ENCODE results near the gene DCLRE1B. TPM values are rescaled to one million over a fixed set of nuclear protein-coding genes. Genes with fewer than 3 reads are reported as not detected.
"Not testable (repeated sequence)": the region's sequence is repeated elsewhere in the genome, so short reads cannot be mapped to it uniquely, and the experiment has no call there.

The DCLRE1B gene
- total RNA-seq, 3 donors from 2014 or later = 4.2 to 6.0 (median 5.2) TPM

DNA sequence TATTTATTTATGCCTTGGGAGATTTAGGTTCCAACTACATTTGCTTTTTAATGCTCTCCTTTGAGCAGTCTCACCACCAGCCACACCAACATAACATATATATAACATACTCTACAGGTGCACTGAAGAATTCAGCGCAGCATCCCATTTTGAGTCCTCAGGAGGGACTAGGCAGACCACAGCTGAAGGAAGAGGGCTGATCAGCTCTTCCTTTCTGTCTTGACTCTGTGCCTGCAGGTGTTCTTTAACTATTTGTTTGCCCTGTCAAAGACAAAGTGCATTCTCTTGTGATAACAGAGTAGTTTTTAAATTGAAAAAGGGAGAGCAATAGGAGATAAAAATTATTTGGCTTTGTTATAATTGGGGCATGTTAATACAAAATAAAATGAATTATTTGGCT, 41.0 kb downstream of the DCLRE1B start:
- H3K36me3 ChIP-seq (ENCODE audit: low read depth) = no peaks in the 10 kb centered on the region
- H3K4me1 ChIP-seq (ENCODE audit: low read depth) = peaks cover 29% of the 10 kb centered on the region

DNA sequence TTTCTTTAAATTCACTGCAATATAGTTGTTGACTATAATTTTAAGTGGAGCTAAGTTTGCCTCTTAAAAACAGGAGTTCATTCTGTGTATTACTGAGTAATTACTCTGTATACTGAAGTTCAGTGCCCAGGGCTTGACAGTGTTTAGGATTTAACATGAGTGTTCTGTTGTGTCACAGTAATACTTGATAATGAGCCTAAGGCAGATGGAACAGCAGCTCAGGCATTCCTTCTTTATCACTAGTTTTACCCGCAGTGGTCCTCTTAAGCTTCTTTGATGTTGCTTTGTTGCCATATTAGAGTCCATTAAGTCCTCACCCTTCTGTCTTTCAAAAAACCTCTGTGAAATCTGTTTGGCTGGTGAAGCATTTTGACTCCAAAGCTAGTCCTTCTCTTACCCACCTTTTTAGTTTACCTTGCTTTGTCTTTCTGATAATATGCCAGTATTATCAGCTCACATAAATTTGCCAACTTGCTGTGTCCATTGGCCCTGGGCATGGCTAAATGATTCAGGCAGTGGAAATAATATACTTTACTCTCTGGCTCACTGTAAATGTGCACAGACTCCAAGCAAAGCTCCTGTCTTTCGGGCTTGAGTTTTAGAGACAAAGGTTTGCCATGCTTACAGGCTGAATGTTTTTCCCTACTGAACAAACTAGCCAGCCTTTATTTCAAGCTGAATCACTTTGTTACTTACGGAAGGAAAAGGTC, 41.7 kb downstream of the DCLRE1B start:
- no peak for TF ChIP-seq CTCF (IDR thresholded peaks at IDR 0.05)
- no peaks in the 10 kb centered on the region for H3K36me3 ChIP-seq (ENCODE audit: low read depth)
- peak; percentile 46 for ATAC-seq
- no peak for DNase-seq
- H3K4me3 ChIP-seq = no peak overlapping the region
- intact Hi-C loops (cut with DNase I, micrococcal nuclease) = no loop called here
- peaks cover 29% of the 10 kb centered on the region for H3K4me1 ChIP-seq (ENCODE audit: low read depth)
- H3K9me3 ChIP-seq = no peaks in the 10 kb centered on the region

More for the DNA sequence above, 41.0 kb downstream of the DCLRE1B start:
- H3K9me3 ChIP-seq = no peaks in the 10 kb centered on the region
- no peak overlapping the region for H3K4me3 ChIP-seq
- DNase-seq (no peak), ATAC-seq (peak; percentile 14)
- intact Hi-C loops (cut with DNase I, micrococcal nuclease) = no loop called here
- TF ChIP-seq CTCF (IDR thresholded peaks at IDR 0.05) = no peak

- Histone ChIP-seq H3K36me3 (ENCODE audit: low read depth) (no peaks in the 10 kb centered on the region), H3K4me1 (ENCODE audit: low read depth) (peaks cover 29% of the 10 kb centered on the region), H3K9me3 (no peaks in the 10 kb centered on the region), H3K4me3 (no peak overlapping the region)
- ATAC-seq = peak; percentile 80
- intact Hi-C loops (cut with DNase I, micrococcal nuclease) = no loop called here
- DNase-seq = no peak
- no peak for TF ChIP-seq CTCF (IDR thresholded peaks at IDR 0.05)
Measured at GRCh38 chr1:113947388-113948107, 42.4 kb downstream of the DCLRE1B start.

GRCh38 chr1:113948151-113948550, 43.0 kb downstream of the DCLRE1B start:
- ATAC-seq; H3K36me3 ChIP-seq (ENCODE audit: low read depth); intact Hi-C loops (cut with DNase I, micrococcal nuclease); H3K9me3 ChIP-seq; DNase-seq; H3K4me3 ChIP-seq: not testable (repeated sequence)
- H3K4me1 ChIP-seq (ENCODE audit: low read depth) = peaks cover 29% of the 10 kb centered on the region

DNA sequence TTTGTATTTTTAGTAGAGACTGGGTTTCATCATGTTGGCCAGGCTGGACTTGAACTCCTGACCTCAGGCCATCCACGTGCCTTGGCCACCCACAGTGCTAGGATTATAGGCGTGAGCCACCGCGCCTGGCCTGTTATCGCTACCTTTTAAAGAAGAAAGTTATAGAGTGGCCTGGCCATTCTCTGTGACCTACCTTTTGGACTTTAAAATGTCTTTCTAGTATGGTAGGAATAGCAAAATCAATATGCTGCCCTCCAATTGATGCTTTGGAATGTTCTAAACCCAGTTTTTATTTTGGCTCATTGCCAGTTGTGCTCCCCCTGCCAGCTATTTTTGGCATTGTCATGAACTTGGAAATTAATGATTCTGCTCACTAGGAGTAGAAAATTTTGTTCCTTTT, 43.9 kb downstream of the DCLRE1B start:
- H3K4me3 ChIP-seq = no peak overlapping the region
- DNase-seq = no peak
- no peaks in the 10 kb centered on the region for H3K9me3 ChIP-seq
- no peak for ATAC-seq
- TF ChIP-seq CTCF (IDR thresholded peaks at IDR 0.05) = no peak
- H3K4me1 ChIP-seq (ENCODE audit: low read depth) = peaks cover 29% of the 10 kb centered on the region
- H3K36me3 ChIP-seq (ENCODE audit: low read depth) = no peaks in the 10 kb centered on the region
- intact Hi-C loops (cut with DNase I, micrococcal nuclease) = no loop called here

- DNase-seq (no peak), ATAC-seq (no peak)
- intact Hi-C loops (cut with DNase I, micrococcal nuclease) = no loop called here
- H3K36me3 ChIP-seq (ENCODE audit: low read depth) = no peaks in the 10 kb centered on the region
- no peak for TF ChIP-seq CTCF (IDR thresholded peaks at IDR 0.05)
- H3K9me3 ChIP-seq = no peaks in the 10 kb centered on the region
- peaks cover 27% of the 10 kb centered on the region for H3K4me1 ChIP-seq (ENCODE audit: low read depth)
- no peak overlapping the region for H3K4me3 ChIP-seq
Measured at GRCh38 chr1:113950908-113951307, 45.8 kb downstream of the DCLRE1B start.

Data from mucosa of descending colon (tissue), 3 donors.